Measurements from ENCODE around the gene PKP4. TPM values are rescaled to one million over a fixed set of nuclear protein-coding genes. Genes with fewer than 3 reads are reported as not detected.

Gene PKP4
- total and polyA plus RNA-seq, 3 donors from 2014 or later, result 42.5 to 60.5 (median 60.0) TPM

DNA sequence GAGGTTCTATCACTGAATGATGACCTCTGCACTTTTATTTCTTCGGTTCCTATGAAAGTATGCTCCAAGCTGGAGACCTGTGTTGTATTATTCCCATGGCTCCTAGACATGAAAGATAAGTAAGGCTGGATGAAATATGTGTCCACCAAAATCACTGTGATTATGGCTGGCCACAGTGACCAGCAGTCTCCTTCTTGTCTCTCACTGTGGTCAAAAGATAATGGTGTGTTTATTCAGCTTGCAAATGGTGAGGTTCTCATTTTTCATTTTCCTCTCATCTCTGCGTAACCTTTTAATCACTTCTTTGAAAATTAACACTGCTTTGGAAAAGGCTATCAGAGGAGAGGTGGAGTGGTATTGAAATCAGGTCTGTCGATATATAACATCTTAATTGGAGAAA lies 230.6 kb downstream of the PKP4 start:
- Histone ChIP-seq H3K27ac (no peak overlapping the region), H3K27me3 (no peaks in the 10 kb centered on the region), H3K36me3 (ENCODE audit: low read depth, missing control alignments) (no peaks in the 10 kb centered on the region), H3K4me1 (peaks cover 9% of the 10 kb centered on the region), H3K4me3 (no peak overlapping the region), H3K9me3 (no peaks in the 10 kb centered on the region)
- no peak for DNase-seq
- WGBS, 2 donors, result 85 to 96% methylated on average over 3 of the region's 3 CpGs
- intact Hi-C loops (cut with DNase I; ENCODE audit: low total_unique reads), result no loop called here
- TF ChIP-seq POLR2A (IDR thresholded peaks at IDR 0.05), result no peak
- TF ChIP-seq, protein P1, sequence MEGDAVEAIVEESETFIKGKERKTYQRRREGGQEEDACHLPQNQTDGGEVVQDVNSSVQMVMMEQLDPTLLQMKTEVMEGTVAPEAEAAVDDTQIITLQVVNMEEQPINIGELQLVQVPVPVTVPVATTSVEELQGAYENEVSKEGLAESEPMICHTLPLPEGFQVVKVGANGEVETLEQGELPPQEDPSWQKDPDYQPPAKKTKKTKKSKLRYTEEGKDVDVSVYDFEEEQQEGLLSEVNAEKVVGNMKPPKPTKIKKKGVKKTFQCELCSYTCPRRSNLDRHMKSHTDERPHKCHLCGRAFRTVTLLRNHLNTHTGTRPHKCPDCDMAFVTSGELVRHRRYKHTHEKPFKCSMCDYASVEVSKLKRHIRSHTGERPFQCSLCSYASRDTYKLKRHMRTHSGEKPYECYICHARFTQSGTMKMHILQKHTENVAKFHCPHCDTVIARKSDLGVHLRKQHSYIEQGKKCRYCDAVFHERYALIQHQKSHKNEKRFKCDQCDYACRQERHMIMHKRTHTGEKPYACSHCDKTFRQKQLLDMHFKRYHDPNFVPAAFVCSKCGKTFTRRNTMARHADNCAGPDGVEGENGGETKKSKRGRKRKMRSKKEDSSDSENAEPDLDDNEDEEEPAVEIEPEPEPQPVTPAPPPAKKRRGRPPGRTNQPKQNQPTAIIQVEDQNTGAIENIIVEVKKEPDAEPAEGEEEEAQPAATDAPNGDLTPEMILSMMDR (IDR thresholded peaks at IDR 0.05), result no peak

DNA sequence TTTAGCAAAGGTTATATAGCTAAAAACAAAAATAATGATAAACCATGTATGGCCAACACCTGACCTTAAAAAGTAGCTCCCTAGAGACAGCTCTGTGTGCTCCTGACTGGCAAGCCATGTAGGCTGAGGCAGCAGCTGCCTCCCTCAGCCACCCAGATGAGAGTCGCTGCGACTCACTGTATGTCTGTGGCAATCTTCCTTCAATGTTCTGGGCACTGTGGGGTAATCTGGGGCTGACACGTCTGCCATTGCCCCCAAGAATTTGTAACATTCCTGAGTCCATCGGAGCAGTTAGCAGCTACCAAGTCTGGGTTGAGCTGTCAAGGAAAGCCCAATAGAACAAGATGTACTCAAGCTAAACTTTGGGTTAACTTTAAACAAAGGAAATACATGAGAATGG lies 232.0 kb downstream of the PKP4 start:
- no peak for DNase-seq
- TF ChIP-seq, protein P1 (IDR thresholded peaks at IDR 0.05), result no peak
- no peak for TF ChIP-seq POLR2A (IDR thresholded peaks at IDR 0.05)
- Histone ChIP-seq H3K4me1 (peaks cover 9% of the 10 kb centered on the region), H3K27me3 (no peaks in the 10 kb centered on the region), H3K27ac (no peak overlapping the region), H3K36me3 (ENCODE audit: low read depth, missing control alignments) (no peaks in the 10 kb centered on the region), H3K9me3 (no peaks in the 10 kb centered on the region), H3K4me3 (no peak overlapping the region)
- WGBS, 2 donors, result 55 to 71% methylated on average over 4 of the region's 4 CpGs
- intact Hi-C loops (cut with DNase I; ENCODE audit: low total_unique reads), result no loop called here

DNA sequence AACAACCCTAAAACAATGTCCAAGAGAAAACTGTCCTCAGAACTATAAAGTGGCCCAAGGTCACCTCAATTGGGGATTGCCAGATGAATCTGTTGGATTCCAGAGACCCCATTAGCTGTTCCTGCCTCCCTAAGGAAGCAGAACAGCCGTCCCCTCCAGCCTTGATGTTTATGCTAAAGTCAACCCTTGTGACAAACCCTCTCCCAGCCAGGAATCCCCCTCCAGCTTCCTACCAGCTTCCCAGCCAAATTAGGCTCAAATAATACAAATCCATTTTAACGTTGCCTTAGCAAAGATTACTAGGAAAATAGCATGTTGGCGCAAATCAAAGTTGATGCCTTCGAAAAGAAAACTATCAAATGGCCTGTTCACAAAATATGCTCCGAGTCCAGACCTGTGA lies 232.6 kb downstream of the PKP4 start:
- no peak for TF ChIP-seq POLR2A (IDR thresholded peaks at IDR 0.05)
- TF ChIP-seq, protein P1 (IDR thresholded peaks at IDR 0.05), result no peak
- DNase-seq, result no peak
- WGBS, 2 donors, result 57 to 74% methylated on average over 5 of the region's 5 CpGs
- Histone ChIP-seq H3K36me3 (ENCODE audit: low read depth, missing control alignments) (no peaks in the 10 kb centered on the region), H3K27ac (no peak overlapping the region), H3K4me3 (no peak overlapping the region), H3K4me1 (peaks cover 9% of the 10 kb centered on the region), H3K9me3 (no peaks in the 10 kb centered on the region), H3K27me3 (no peaks in the 10 kb centered on the region)
- intact Hi-C loops (cut with DNase I; ENCODE audit: low total_unique reads), result no loop called here

DNA sequence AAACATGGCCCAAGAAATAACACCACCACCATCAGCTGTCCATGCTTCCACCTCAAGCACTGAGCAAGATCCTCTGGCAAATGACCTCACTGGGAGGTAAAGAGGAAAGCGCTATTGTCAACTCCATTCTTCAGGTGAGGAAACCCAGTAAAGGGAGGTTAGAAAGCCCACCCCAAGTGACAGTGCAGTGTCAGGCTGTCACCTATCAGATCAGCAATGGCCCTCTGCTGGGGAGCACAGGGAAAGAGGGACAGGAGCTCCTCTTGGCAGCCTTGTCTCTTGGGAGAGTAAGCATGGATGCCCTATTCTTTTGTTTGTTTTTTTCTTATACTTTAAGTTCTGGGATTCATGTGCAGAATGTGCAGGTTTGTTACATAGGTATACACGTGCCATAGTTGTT lies 234.1 kb downstream of the PKP4 start:
- no peak for DNase-seq

DNA sequence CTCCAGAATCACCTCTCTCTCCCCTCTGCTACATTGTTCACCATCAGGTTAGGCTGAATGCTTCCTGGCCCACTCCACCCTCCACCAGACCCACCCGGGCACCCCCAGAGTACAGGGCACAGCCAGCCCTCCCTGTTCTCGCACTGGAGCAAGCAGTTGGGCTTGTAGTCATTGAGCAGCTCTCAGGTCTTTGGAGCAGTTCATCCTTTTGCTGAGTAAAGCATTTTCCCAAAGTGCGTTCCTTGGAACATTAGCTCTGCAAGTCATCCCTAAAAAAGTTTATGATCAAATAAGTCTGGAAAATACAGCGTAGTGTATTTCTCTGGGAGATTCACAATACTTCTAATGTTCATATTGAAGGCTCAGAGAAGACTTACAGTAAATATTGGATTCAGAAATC lies 234.9 kb downstream of the PKP4 start:
- Histone ChIP-seq H3K36me3 (ENCODE audit: low read depth, missing control alignments) (no peaks in the 10 kb centered on the region), H3K4me3 (no peak overlapping the region), H3K4me1 (peaks cover 5% of the 10 kb centered on the region), H3K9me3 (peaks cover 2% of the 10 kb centered on the region), H3K27ac (no peak overlapping the region), H3K27me3 (no peaks in the 10 kb centered on the region)
- DNase-seq, result no peak
- TF ChIP-seq, protein P1 (IDR thresholded peaks at IDR 0.05), result no peak
- no peak for TF ChIP-seq POLR2A (IDR thresholded peaks at IDR 0.05)
- intact Hi-C loops (cut with DNase I; ENCODE audit: low total_unique reads), result no loop called here
- 99 to 100% methylated on average over 4 of the region's 4 CpGs for WGBS, 2 donors

More for the DNA sequence above, 234.1 kb downstream of the PKP4 start:
- no peak overlapping the region for H3K27ac ChIP-seq
- 95 to 100% methylated on average over 2 of the region's 2 CpGs for WGBS, 2 donors
- peaks cover 9% of the 10 kb centered on the region for H3K4me1 ChIP-seq
- no peaks in the 10 kb centered on the region for H3K36me3 ChIP-seq (ENCODE audit: low read depth, missing control alignments)
- intact Hi-C loops (cut with DNase I; ENCODE audit: low total_unique reads), result no loop called here
- no peaks in the 10 kb centered on the region for H3K27me3 ChIP-seq
- TF ChIP-seq, protein P1 (IDR thresholded peaks at IDR 0.05), result no peak
- TF ChIP-seq POLR2A (IDR thresholded peaks at IDR 0.05), result no peak
- H3K4me3 ChIP-seq, result no peak overlapping the region
- no peaks in the 10 kb centered on the region for H3K9me3 ChIP-seq
